Hepatocyte (in vitro differentiated cells): ENCODE measurements around the gene SYT8. TPM values are rescaled to one million over a fixed set of nuclear protein-coding genes. Genes with fewer than 3 reads are reported as not detected.

Experiments
- DNase-seq: peaks from one replicate; pipeline ENCODE4 v3.0.0-alpha.2; 2016; ENCODE audit warnings: low spot score
- H2AFZ ChIP-seq: fragments of 200-600 bp; sonication (generic); 2 replicates; pipeline ENCODE4 v1.6.0; 2016; ENCODE audit warnings: antibody characterized with exemption, mild to moderate bottlenecking
- H3K27ac ChIP-seq: fragments of 200-600 bp; sonication (generic); 2 replicates; pipeline ENCODE4 v1.5.1; 2016; ENCODE audit warnings: mild to moderate bottlenecking
- H3K27me3 ChIP-seq: fragments of 200-600 bp; sonication (generic); 2 replicates; pipeline ENCODE4 v1.6.1; 2016
- H3K36me3 ChIP-seq: fragments of 200-600 bp; sonication (generic); replicated peaks from 2 replicates; pipeline ENCODE4 v1.5.1; 2016; ENCODE audit warnings: low read depth; ENCODE audit not compliant: insufficient read depth
- H3K4me1 ChIP-seq: fragments of 200-600 bp; sonication (generic); 2 replicates; pipeline ENCODE4 v1.5.1; 2016; ENCODE audit warnings: mild to moderate bottlenecking, moderate library complexity; ENCODE audit not compliant: insufficient read depth
- H3K4me2 ChIP-seq: fragments of 200-600 bp; sonication (generic); 2 replicates; pipeline ENCODE4 v1.6.0; 2016
- H3K4me3 ChIP-seq: fragments of 200-600 bp; sonication (generic); 2 replicates; pipeline ENCODE4 v1.5.1; 2016; ENCODE audit warnings: mild to moderate bottlenecking
- H3K79me2 ChIP-seq: fragments of 200-600 bp; sonication (generic); 2 replicates; pipeline ENCODE4 v1.6.0; 2017; ENCODE audit warnings: mild to moderate bottlenecking
- H3K9me2 ChIP-seq: fragments of 200-600 bp; sonication (generic); replicated peaks from 2 replicates; pipeline ENCODE4 v1.6.0; 2017; ENCODE audit warnings: mild to moderate bottlenecking; ENCODE audit not compliant: insufficient read depth
- H3K9me3 ChIP-seq: fragments of 200-600 bp; sonication (generic); 2 replicates; pipeline ENCODE4 v1.5.1; 2016; ENCODE audit warnings: low read depth, mild to moderate bottlenecking
- H4K20me1 ChIP-seq: fragments of 200-600 bp; sonication (generic); 2 replicates; pipeline ENCODE4 v1.6.0; 2016; ENCODE audit warnings: mild to moderate bottlenecking; ENCODE audit not compliant: insufficient read depth, poor library complexity, severe bottlenecking
- CTCF ChIP-seq: fragments of 200-600 bp; sonication (generic); IDR thresholded peaks from 2 replicates; pipeline ENCODE4 v1.5.1; 2016; ENCODE audit warnings: antibody characterized with exemption, mild to moderate bottlenecking; ENCODE audit not compliant: poor library complexity
- EZH2 ChIP-seq: fragments of 200-600 bp; sonication (generic); IDR thresholded peaks from 2 replicates; pipeline ENCODE4 v1.6.1; 2016; ENCODE audit warnings: antibody characterized with exemption, mild to moderate bottlenecking, borderline replicate concordance
- EZH2phosphoT487 ChIP-seq: fragments of 200-600 bp; sonication (generic); IDR thresholded peaks from one replicate; pipeline ENCODE4 v1.6.1; 2018; ENCODE audit warnings: antibody characterized with exemption, mild to moderate bottlenecking, low read depth, moderate library complexity; ENCODE audit not compliant: unreplicated experiment, severe bottlenecking
- WGBS: methylation state at CpG from one replicate; pipeline ENCODE4 v1.1.6; 2016; ENCODE audit warnings: low lambda C conversion rate; ENCODE audit errors: missing lambda C conversion rate; 5-methylcytosine and 5-hydroxymethylcytosine counted together
- polyA plus RNA-seq: library from polyadenylated mRNA; unstranded; fragments of >200 nt; fragmentation: Nextera tagmentation; extraction: Ambion mirVana; gene quantifications from 2 replicates; pipeline ENCODE4 v1.2.1, GENCODE V29; 2016
- total RNA-seq: library from RNA; depleted of rRNA; stranded (reverse); fragments of >200 nt; gene quantifications from 2 replicates; pipeline ENCODE4 v1.2.3, GENCODE V29; 2014

SYT8 gene
- total and polyA plus RNA-seq, 2 experiments from 2014 or later = 6.3 to 29.2 TPM

- H3K36me3 ChIP-seq = no peaks in the 10 kb centered on the region
- no peaks in the 10 kb centered on the region for H3K9me2 ChIP-seq
- H3K79me2 ChIP-seq = no peaks in the 10 kb centered on the region
- H3K9me3 ChIP-seq = no peaks in the 10 kb centered on the region
- WGBS = 93% methylated on average over 12 of the region's 12 CpGs
- TF ChIP-seq EZH2 (no peak), CTCF (no peak), EZH2phosphoT487 (no peak)
- no peaks in the 10 kb centered on the region for H3K27me3 ChIP-seq
- no peak overlapping the region for H3K4me3 ChIP-seq
- no peak for DNase-seq
- H3K27ac ChIP-seq = no peak overlapping the region
- no peak overlapping the region for H2AFZ ChIP-seq
- no peaks in the 10 kb centered on the region for H4K20me1 ChIP-seq
- peaks cover 11% of the 10 kb centered on the region for H3K4me1 ChIP-seq
- H3K4me2 ChIP-seq = no peak overlapping the region
Measured at GRCh38 chr11:1870326-1870696, 35.5 kb downstream of the SYT8 start.

DNA sequence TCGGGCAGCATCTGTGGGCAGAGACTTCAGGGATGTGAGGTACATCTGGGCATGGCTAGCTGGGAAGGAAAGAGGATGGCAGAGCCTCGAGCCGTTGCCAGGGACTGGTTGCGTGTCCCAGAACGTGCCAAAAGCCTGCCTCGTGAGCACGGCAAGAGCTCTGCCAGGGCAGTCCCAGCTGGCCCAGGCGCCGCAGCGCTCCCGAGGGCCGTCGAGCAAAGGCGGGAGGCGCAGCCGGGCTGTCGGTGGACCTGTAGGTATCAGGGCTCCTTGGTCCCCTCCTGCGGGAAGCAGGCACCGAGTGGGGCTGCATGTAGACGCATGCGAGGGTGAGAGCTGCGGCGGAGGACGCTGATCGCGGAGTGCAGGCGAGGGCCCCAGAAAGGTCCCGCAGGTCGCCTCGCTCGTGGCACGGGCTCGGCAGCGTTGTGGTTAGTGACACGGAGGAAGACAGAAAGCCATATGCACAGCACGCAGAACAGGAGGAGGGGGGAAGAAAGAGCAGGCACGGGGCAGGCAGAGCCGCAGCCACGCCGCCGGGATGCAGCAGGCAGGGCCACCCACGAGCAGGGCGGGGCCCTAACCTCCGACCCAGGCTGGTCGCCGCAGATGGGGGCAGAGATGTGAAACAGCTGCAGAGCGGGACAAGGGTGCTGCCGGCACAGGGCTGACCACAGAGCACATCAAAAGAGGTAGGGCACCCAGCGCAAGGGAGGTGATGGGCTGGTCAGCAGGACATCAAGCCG, 36.1 kb downstream of the SYT8 start:
- no peak overlapping the region for H2AFZ ChIP-seq
- no peaks in the 10 kb centered on the region for H3K9me2 ChIP-seq
- no peak overlapping the region for H3K27ac ChIP-seq
- H3K4me2 ChIP-seq = no peak overlapping the region
- no peaks in the 10 kb centered on the region for H3K79me2 ChIP-seq
- DNase-seq = no peak
- H4K20me1 ChIP-seq = no peaks in the 10 kb centered on the region
- H3K36me3 ChIP-seq = no peaks in the 10 kb centered on the region
- TF ChIP-seq EZH2 (no peak), EZH2phosphoT487 (no peak), CTCF (no peak)
- 79% methylated on average over 46 of the region's 50 CpGs for WGBS
- no peak overlapping the region for H3K4me3 ChIP-seq
- H3K27me3 ChIP-seq = no peaks in the 10 kb centered on the region
- H3K4me1 ChIP-seq = peaks cover 17% of the 10 kb centered on the region
- no peaks in the 10 kb centered on the region for H3K9me3 ChIP-seq

DNA sequence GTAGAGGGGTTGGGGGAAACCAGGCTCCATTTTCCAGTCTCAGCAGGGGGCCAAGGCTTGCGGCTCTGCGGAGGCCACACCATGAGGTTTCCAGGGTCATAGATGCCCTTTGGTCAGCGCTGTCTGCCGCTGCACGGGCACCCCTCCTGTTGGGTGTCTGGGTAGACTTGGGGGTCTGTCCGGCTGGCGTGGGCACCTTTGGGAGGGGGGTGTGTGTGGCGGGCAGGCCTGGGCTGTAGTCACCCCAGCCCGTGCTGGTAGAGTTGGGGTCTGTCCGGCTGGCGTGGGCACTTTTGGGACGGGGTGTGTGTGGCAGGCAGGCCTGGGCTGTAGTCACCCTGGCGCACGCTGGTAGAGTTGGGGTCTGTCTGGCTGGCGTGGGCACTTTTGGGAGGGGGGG, 36.7 kb downstream of the SYT8 start:
- 90% methylated on average over 15 of the region's 15 CpGs for WGBS
- no peaks in the 10 kb centered on the region for H3K9me3 ChIP-seq
- H2AFZ ChIP-seq = no peak overlapping the region
- H3K4me2 ChIP-seq = no peak overlapping the region
- H4K20me1 ChIP-seq = no peaks in the 10 kb centered on the region
- no peaks in the 10 kb centered on the region for H3K9me2 ChIP-seq
- no peaks in the 10 kb centered on the region for H3K79me2 ChIP-seq
- TF ChIP-seq EZH2 (no peak), CTCF (no peak), EZH2phosphoT487 (no peak)
- no peaks in the 10 kb centered on the region for H3K27me3 ChIP-seq
- H3K36me3 ChIP-seq = no peaks in the 10 kb centered on the region
- no peak for DNase-seq
- H3K27ac ChIP-seq = no peak overlapping the region
- no peak overlapping the region for H3K4me3 ChIP-seq
- peaks cover 23% of the 10 kb centered on the region for H3K4me1 ChIP-seq
